K562 (cell line): Measurements from ENCODE around the gene COL6A1. TPM values are rescaled to one million over a fixed set of nuclear protein-coding genes. Genes with fewer than 3 reads are reported as not detected.
A peak's percentile ranks its signal among the peaks of the same experiment; 100 is the strongest.

Experiments used
- ATAC-seq: fragments of 200-7000 bp; cut with Tn5 transposase; 3 replicates; pipeline ENCODE4 v1.9.1; 2020; ENCODE audit warnings: moderate library complexity
- BruUV-seq: library from RNA; stranded (reverse); fragments of 400-500 nt; replicated peaks from 2 replicates; lab custom pipeline; 2021; lab: Mats Ljungman, UMichigan
- CTCF ChIA-PET: fragments of 300-600 bp; formaldehyde crosslinking; extraction: SDS; loops from one replicate; lab custom pipeline; 2021; ENCODE audit warnings: low intra/inter-chr PET ratio; lab: Yijun Ruan, JAX
- POLR2A ChIA-PET: fragments of 300-600, 350-650 bp; sonication (Branson Sonifier 250); formaldehyde crosslinking; extraction: SDS; loops from one replicate; lab custom pipeline; 2021; ENCODE audit warnings: antibody characterized with exemption, inconsistent platforms; lab: Yijun Ruan, JAX
- DNase-seq, 4 experiments: peaks; one replicate each; pipeline versions ENCODE4 v3.0.0 to v3.0.0-alpha.2; 2011 to 2018; ENCODE audit warnings: low spot score in 3 of 4, mixed read lengths in 3 of 4; ENCODE audit errors: extremely low read depth in 1 of 4
- FAIRE-seq: peaks from 2 replicates; lab custom pipeline; 2011; peaks lifted over from hg19 to GRCh38; lab: Jason Lieb, UNC
- H2AFZ ChIP-seq: 2 replicates; pipeline ENCODE4 v1.6.0; 2011; ENCODE audit warnings: low read depth, low read length, control low read depth, inconsistent platforms
- H3K27ac ChIP-seq: fragments of 200-600 bp; 3 replicates; pipeline ENCODE4 v1.8.0; 2011; ENCODE audit warnings: low read depth, mild to moderate bottlenecking, control low read depth, inconsistent platforms, low read length, moderate library complexity, mixed read lengths; ENCODE audit errors: extremely low read depth
- H3K27me3 ChIP-seq, 2 experiments: fragments of 300-600 bp in 1 of 2; 2 replicates in 1 of 2; 3 replicates in 1 of 2; pipeline versions ENCODE4 v1.6.0 to v1.8.0; 2011; ENCODE audit warnings: inconsistent platforms in 2 of 2, low read length in 2 of 2, mild to moderate bottlenecking in 1 of 2, mixed read lengths in 1 of 2, moderate library complexity in 1 of 2; ENCODE audit not compliant: control insufficient read depth in 2 of 2, insufficient read depth in 2 of 2
- H3K36me3 ChIP-seq: fragments of 300-600 bp; 3 replicates; pipeline ENCODE4 v1.8.0; 2011; ENCODE audit warnings: mild to moderate bottlenecking, low read length, inconsistent platforms; ENCODE audit not compliant: control insufficient read depth, insufficient read depth
- H3K4me1 ChIP-seq, 2 experiments: fragments of 200-600 bp in 1 of 2; replicated peaks in 1 of 2; 2 replicates in 1 of 2; 3 replicates in 1 of 2; pipeline versions ENCODE4 v1.5.1 to v1.8.0; 2011; ENCODE audit warnings: inconsistent platforms in 2 of 2, low read length in 2 of 2, mild to moderate bottlenecking in 1 of 2, mixed read lengths in 1 of 2, moderate library complexity in 1 of 2; ENCODE audit not compliant: control insufficient read depth in 2 of 2, insufficient read depth in 2 of 2
- H3K4me2 ChIP-seq: 2 replicates; pipeline ENCODE4 v1.6.1; 2011; ENCODE audit warnings: low read length, control low read depth, inconsistent platforms, mixed read lengths; ENCODE audit not compliant: insufficient read depth
- H3K4me3 ChIP-seq: fragments of 200-600 bp; sonication (generic), shearing (Covaris generic); 2 replicates; pipeline ENCODE4 v1.5.1; 2016; ENCODE audit warnings: control low read depth, inconsistent platforms
- H3K79me2 ChIP-seq: fragments of 200-600 bp; 3 replicates; pipeline ENCODE4 v1.8.0; 2011; ENCODE audit warnings: low read length, inconsistent platforms; ENCODE audit not compliant: control insufficient read depth, insufficient read depth
- H3K9ac ChIP-seq, 2 experiments: 2 replicates each; pipeline versions ENCODE4 v1.6.0 to v1.6.1; 2011; ENCODE audit warnings: low read depth in 2 of 2, low read length in 2 of 2, control low read depth in 1 of 2, inconsistent platforms in 1 of 2, mild to moderate bottlenecking in 1 of 2, mixed read lengths in 1 of 2; ENCODE audit not compliant: insufficient read depth in 1 of 2
- H3K9me1 ChIP-seq: one replicate; pipeline ENCODE4 v1.6.0; 2011; ENCODE audit warnings: inconsistent platforms, mild to moderate bottlenecking, low read length, moderate library complexity; ENCODE audit not compliant: control insufficient read depth, insufficient read depth
- H3K9me3 ChIP-seq: replicated peaks from 2 replicates; pipeline ENCODE4 v1.5.1; 2011; ENCODE audit warnings: low read depth, low read length, inconsistent platforms; ENCODE audit not compliant: control insufficient read depth, insufficient read depth
- H4K20me1 ChIP-seq: replicated peaks from 2 replicates; pipeline ENCODE4 v1.6.1; 2011; ENCODE audit warnings: low read length, inconsistent platforms, mixed read lengths; ENCODE audit not compliant: control insufficient read depth, insufficient read depth
- CLOCK ChIP-seq: fragments of 250-450 bp; sonication (Bioruptor Pico); IDR thresholded peaks from 2 replicates; pipeline ENCODE4 v1.4.0; 2020; ENCODE audit warnings: mild to moderate bottlenecking, moderate library complexity, borderline replicate concordance
- FIP1L1 ChIP-seq: fragments of 200-400 bp; formaldehyde crosslinking; IDR thresholded peaks from 2 replicates; pipeline ENCODE4 v1.6.1; 2018; ENCODE audit warnings: mild to moderate bottlenecking, low read depth, low read length; ENCODE audit not compliant: poor library complexity, severe bottlenecking
- POLR3G ChIP-seq: IDR thresholded peaks from 2 replicates; pipeline ENCODE4 v1.6.1; 2011; ENCODE audit not compliant: insufficient read length, insufficient replicate concordance; ENCODE audit errors: extremely low read depth
- ZFX ChIP-seq: sonication (generic); formaldehyde crosslinking; IDR thresholded peaks from 2 replicates; pipeline ENCODE4 v1.8.0; 2022; ENCODE audit warnings: mild to moderate bottlenecking, missing genetic modification reagents, moderate library complexity
- ZNF584 ChIP-seq: fragments of 200-800 bp; sonication (Bioruptor generic); IDR thresholded peaks from 2 replicates; pipeline ENCODE4 v1.6.1; 2016; ENCODE audit warnings: low read depth, mild to moderate bottlenecking, missing genetic modification characterization, missing compliant biosample characterization
- WGBS: fragments of 100-300 bp; shearing (Covaris generic); methylation state at CpG from one replicate; pipeline ENCODE4 v1.1.6; 2016; ENCODE audit warnings: low coverage, mixed read lengths; ENCODE audit not compliant: insufficient coverage; ENCODE audit errors: missing lambda C conversion rate; 5-methylcytosine and 5-hydroxymethylcytosine counted together
- in situ Hi-C: fragments of 300-500 bp; cut with MboI; formaldehyde crosslinking; loops from 4 replicates; pipeline ENCODE4 v1.15.0; 2018; ENCODE audit warnings: inconsistent platforms, mixed read lengths
- intact Hi-C: fragments of 100-400 bp; cut with micrococcal nuclease; formaldehyde crosslinking; loops from 2 replicates; pipeline ENCODE4 v1.14.2; 2022
- polyA plus RNA-seq, 8 experiments: library from polyadenylated mRNA; depleted of rRNA in 4 of 8; stranded (reverse) in 5 of 8; unstranded in 3 of 8; fragments of >200 nt; fragmentation: Nextera tagmentation in 2 of 8; fragmentation: Illumina TruSeq in 1 of 8; extraction: Ambion mirVana in 2 of 8; extraction: Trizol in 1 of 8; gene quantifications; 2 replicates each; pipeline versions ENCODE4 v1.2.1 to v1.2.3, GENCODE V29; 2011 to 2014; ENCODE audit warnings: inconsistent platforms in 1 of 8, missing spikeins in 1 of 8
- total RNA-seq, 7 experiments: library from RNA; depleted of rRNA in 6 of 7; stranded (reverse); fragments of >200 nt in 6 of 7; fragmentation: Illumina TruSeq in 2 of 7; extraction: Trizol in 2 of 7; gene quantifications; 2 replicates each; pipeline versions ENCODE4 v1.2.1 to v1.2.3, GENCODE V29; 2011 to 2021; ENCODE audit warnings: low replicate concordance in 1 of 7
- TF ChIP-seq, protein P1 (sequence below): fragments of 450-650 bp; formaldehyde crosslinking; IDR thresholded peaks from 2 replicates; pipeline ENCODE4 v1.4.0; 2020; ENCODE audit warnings: mild to moderate bottlenecking, moderate library complexity

Gene COL6A1
- total and polyA plus RNA-seq, 9 of the 15 experiments (the other 6 are each of a cell fraction or from before 2014, with no cell fraction given): 0.07 to 1.3 (median 0.14) TPM; not detected in 3

GRCh38 chr21:45972353-45972715, 9.2 kb upstream of the COL6A1 start:
- H3K4me1 ChIP-seq: peaks cover 0 to 52% of the 10 kb centered on the region in 2 experiments; a peak in 4 of 5 replicates
- H3K9me1 ChIP-seq: no peaks in the 10 kb centered on the region
- H2AFZ ChIP-seq: no peak overlapping the region
- no peak overlapping the region for H3K4me2 ChIP-seq
- ATAC-seq (no peak), FAIRE-seq (no peak), DNase-seq (no peak)
- 14% methylated on average over 16 of the region's 19 CpGs for WGBS
- no peak overlapping the region for H3K27ac ChIP-seq
- ChIA-PET CTCF (no interaction called here), POLR2A (interaction anchor here (0.5 to 0.7 kb wide), 2 partner anchors 27 to 283 kb away, joined by 3 to 5 read pairs; no protein-coding TSS in a partner anchor)
- no peaks in the 10 kb centered on the region for H3K36me3 ChIP-seq
- TF ChIP-seq FIP1L1 (peak; percentile 48), ZNF584 (CRISPR knock-in tag) (no peak), ZFX (CRISPR knock-in tag) (peak; percentile 22; the same call in 1 of the 2 replicates), POLR3G (no peak), CLOCK (CRISPR knock-in tag) (no peak)
- TF ChIP-seq, protein P1, sequence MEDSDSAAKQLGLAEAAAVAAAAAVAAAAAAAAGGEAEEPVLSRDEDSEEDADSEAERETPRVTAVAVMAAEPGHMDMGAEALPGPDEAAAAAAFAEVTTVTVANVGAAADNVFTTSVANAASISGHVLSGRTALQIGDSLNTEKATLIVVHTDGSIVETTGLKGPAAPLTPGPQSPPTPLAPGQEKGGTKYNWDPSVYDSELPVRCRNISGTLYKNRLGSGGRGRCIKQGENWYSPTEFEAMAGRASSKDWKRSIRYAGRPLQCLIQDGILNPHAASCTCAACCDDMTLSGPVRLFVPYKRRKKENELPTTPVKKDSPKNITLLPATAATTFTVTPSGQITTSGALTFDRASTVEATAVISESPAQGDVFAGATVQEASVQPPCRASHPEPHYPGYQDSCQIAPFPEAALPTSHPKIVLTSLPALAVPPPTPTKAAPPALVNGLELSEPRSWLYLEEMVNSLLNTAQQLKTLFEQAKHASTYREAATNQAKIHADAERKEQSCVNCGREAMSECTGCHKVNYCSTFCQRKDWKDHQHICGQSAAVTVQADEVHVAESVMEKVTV: no peak
- no peaks in the 10 kb centered on the region for H3K79me2 ChIP-seq
- no peak overlapping the region for H3K4me3 ChIP-seq
- BruUV-seq: no TSS peak
- intact Hi-C loops (loop anchor here (5.0 to 10.0 kb wide), 3 partner anchors 72 to 170 kb away; partner anchors contain the start of gene COL6A2), in situ Hi-C loops (no loop called here)
- H3K9me3 ChIP-seq: no peaks in the 10 kb centered on the region
- no peak overlapping the region for H3K9ac ChIP-seq
- peaks cover 6% of the 10 kb centered on the region; the same call in 1 of the 2 replicates for H4K20me1 ChIP-seq
- peaks cover 31 to 46% of the 10 kb centered on the region in 2 experiments for H3K27me3 ChIP-seq
